Bronchial epithelial cell (primary cell): ENCODE measurements around the gene EWSR1. TPM values are rescaled to one million over a fixed set of nuclear protein-coding genes. Genes with fewer than 3 reads are reported as not detected.

ENCODE experiments used
- DNase-seq: peaks from one replicate; pipeline ENCODE4 v3.0.0-alpha.2; 2010; ENCODE audit warnings: low read depth
- FAIRE-seq: peaks from 2 replicates; lab custom pipeline; 2011; peaks lifted over from hg19 to GRCh38; lab: Jason Lieb, UNC
- H3K27me3 ChIP-seq: 2 replicates; pipeline ENCODE4 v1.5.1; 2011; ENCODE audit warnings: low read length; ENCODE audit not compliant: control insufficient read depth, insufficient read depth
- H3K36me3 ChIP-seq: 2 replicates; pipeline ENCODE4 v1.5.1; 2011; ENCODE audit warnings: low read length; ENCODE audit not compliant: control insufficient read depth, insufficient read depth
- H3K4me3 ChIP-seq: 2 replicates; pipeline ENCODE4 v1.5.1; 2011; ENCODE audit warnings: mild to moderate bottlenecking, low read depth, low read length, control low read depth
- total RNA-seq: library from RNA; depleted of rRNA; stranded (reverse); fragments of >200 nt; gene quantifications from 2 replicates; pipeline ENCODE4 v1.2.1, GENCODE V29; 2014
- TF ChIP-seq, protein P1 (sequence below): IDR thresholded peaks from 2 replicates; pipeline ENCODE4 v1.5.1; 2011; ENCODE audit warnings: mild to moderate bottlenecking, moderate library complexity, low read length, control low read depth, inconsistent platforms; ENCODE audit not compliant: insufficient read depth, severe bottlenecking

Gene EWSR1
- total RNA-seq, 1 donor from 2014 or later = 87.1 TPM

DNA sequence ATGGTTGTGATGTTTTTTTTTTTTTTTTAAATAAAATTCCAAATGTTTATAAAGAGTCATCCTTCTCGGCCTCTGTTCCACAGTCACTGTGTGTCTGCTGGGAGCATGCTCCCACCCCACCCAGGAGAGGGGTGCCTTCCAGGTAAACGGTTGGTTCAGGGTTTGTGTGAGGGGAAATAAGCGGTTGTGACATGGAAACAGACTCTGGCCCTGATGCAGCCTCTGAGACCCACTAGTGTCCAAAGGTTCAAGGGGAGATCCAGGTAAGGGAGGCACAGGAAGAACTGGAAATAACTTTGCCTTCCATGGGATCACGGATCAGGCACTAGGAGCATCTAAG is 32.4 kb downstream of the EWSR1 start:
- peaks cover 26% of the 10 kb centered on the region for H3K36me3 ChIP-seq
- FAIRE-seq (no peak), DNase-seq (no peak)
- no peaks in the 10 kb centered on the region for H3K27me3 ChIP-seq
- no peak overlapping the region for H3K4me3 ChIP-seq
- TF ChIP-seq, protein P1, sequence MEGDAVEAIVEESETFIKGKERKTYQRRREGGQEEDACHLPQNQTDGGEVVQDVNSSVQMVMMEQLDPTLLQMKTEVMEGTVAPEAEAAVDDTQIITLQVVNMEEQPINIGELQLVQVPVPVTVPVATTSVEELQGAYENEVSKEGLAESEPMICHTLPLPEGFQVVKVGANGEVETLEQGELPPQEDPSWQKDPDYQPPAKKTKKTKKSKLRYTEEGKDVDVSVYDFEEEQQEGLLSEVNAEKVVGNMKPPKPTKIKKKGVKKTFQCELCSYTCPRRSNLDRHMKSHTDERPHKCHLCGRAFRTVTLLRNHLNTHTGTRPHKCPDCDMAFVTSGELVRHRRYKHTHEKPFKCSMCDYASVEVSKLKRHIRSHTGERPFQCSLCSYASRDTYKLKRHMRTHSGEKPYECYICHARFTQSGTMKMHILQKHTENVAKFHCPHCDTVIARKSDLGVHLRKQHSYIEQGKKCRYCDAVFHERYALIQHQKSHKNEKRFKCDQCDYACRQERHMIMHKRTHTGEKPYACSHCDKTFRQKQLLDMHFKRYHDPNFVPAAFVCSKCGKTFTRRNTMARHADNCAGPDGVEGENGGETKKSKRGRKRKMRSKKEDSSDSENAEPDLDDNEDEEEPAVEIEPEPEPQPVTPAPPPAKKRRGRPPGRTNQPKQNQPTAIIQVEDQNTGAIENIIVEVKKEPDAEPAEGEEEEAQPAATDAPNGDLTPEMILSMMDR = no peak

DNA sequence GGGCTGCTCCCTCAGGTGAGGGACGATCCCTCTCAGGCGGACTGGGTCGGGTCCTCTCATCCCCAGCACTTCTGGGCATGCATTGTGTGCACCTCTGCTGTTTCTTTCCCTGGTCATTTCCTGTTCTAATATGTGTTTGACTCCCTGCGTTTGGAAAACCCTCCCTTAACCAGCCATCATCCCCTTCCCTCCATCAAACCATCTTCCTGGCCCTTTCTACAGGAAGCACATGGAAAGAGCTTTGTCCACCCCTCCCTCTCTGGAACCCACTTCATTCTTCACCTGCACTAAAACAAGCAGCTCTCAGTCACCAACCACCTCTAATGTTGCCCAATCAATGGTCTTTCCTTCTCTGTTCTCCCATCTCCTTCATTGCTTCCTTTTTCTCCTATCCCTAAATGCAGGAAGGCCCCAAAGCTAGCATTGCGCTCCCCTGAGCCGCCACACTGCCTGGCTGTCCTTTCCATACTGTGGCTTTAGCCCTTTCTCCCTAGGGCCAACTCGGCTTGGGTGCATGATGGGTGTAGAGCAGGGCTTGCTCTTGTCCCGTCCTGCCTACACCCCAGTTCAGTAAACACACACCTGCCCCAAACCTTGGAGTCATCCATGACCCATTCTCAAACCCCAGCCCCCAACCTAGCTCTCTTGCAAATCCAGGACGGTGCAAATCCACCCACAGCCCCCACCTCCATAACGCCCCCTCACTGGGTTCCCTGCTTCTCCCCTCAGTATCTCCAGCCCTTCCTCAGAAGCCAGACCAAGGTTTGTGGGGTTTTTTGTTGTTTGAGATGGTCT is 32.9 kb downstream of the EWSR1 start:
- FAIRE-seq (no peak), DNase-seq (no peak)
- Histone ChIP-seq H3K4me3 (no peak overlapping the region), H3K27me3 (no peaks in the 10 kb centered on the region), H3K36me3 (peaks cover 23% of the 10 kb centered on the region)
- TF ChIP-seq, protein P1 = no peak

DNA sequence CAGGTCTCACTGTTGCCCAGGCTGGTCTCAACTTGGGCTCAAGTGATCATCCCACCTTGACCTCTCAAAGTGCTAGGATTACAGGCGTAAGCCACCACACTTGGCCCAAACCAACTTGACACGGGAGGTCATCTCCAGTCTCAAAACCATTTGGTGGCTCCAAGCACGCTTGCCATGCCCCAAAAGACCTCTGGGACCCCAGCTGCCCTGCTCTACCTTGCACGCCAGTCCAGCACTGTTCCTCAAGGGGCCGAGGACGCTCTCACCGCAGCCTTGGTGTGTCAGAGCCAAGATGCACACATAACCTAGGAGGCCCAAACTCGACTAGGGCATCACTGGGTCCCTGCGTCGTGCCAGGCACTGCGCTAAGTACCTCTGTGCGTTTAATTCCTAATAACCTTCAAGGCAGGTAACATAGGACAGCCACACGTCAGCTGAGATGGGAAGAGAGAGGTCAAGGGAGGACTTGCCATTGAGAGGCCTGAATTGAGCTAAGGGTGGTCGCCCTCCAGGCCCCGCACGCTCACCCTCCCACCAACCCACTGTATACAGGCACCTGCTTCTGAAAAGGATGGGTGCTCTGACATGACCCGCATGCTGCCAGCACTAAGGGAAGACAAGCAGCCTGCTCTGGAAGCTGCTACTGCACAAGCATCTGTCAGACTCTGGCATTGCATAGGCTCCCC is 33.8 kb downstream of the EWSR1 start:
- FAIRE-seq (peak; percentile 68), DNase-seq (no peak)
- TF ChIP-seq, protein P1 = no peak
- Histone ChIP-seq H3K4me3 (no peak overlapping the region), H3K27me3 (no peaks in the 10 kb centered on the region), H3K36me3 (peaks cover 20% of the 10 kb centered on the region)

DNA sequence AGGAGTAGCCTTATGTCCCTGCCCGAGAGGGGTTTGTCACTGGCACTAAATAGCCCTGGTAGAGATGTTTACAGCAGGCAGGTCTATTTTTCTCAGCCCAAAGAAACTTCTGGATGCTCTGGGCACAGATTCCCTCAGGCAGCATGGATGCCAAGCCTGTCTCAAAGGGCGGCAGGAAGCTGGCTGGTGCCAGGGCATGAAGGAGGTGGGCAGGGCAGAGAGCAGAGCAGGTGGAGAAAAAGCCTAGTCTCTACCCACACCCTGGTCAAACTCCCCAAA is 34.3 kb downstream of the EWSR1 start:
- TF ChIP-seq, protein P1 = no peak
- no peak for FAIRE-seq

DNA sequence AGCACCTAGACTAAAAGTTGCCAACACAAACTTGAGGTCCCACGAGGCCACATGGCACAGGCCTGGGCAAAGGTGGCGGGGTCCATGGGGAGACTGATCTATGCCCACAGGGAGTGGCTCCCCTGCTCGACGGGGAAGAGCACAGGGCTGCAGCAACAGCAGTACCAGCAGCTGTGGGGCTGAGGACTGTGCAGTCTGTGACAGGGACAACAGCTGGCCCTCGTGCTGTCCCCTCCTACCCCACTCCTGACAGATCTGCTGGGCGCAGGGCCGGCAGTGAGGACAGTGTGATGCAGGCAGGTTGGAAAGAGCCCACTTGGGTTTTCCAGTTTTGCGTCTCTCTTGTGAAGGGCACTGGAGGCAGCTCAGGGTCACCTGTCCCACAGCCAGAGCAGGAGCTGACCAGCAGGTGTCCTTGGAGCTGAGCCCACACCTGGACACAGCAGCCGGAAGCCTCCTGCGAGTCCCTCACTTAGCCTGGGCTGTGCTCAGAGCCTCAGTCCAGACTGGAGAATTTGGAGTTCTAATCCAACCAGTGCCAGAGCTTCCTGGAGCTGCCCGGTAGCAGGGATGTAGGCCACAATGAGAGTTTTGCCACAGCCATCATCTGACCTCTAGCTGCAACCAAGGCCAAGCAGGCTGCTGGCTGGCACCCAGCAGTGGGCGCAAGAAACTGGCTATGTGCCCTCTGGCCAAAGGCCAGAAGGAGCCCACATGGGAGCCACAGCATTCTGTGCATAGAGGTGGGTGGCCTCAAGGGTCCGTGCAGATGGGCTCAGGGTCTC is 34.8 kb downstream of the EWSR1 start:
- Histone ChIP-seq H3K36me3 (peaks cover 16% of the 10 kb centered on the region), H3K4me3 (no peak overlapping the region), H3K27me3 (no peaks in the 10 kb centered on the region)
- TF ChIP-seq, protein P1 = no peak
- no peak for DNase-seq
- FAIRE-seq = no peak

More for the DNA sequence above, 34.3 kb downstream of the EWSR1 start:
- Histone ChIP-seq H3K4me3 (no peak overlapping the region), H3K27me3 (no peaks in the 10 kb centered on the region), H3K36me3 (peaks cover 16% of the 10 kb centered on the region)
- DNase-seq = no peak
